Measurements from ENCODE around the gene MPC2.
A peak's percentile ranks its signal among the peaks of the same experiment; 100 is the strongest.

MPC2 gene

GRCh38 chr1:167936930-167937708 lies at the start of gene MPC2:
Gene MPC2 (minus strand): TSS chr1:167937072. CDS start chr1:167935841, 1,231 bp downstream.
- DNase-seq (ENCODE audit: low spot score): peak; percentile 82

- no peak for DNase-seq (ENCODE audit: low spot score)
Observed at GRCh38 chr1:167984886-167985489, 48.1 kb upstream of the MPC2 start.

GRCh38 chr1:167983797-167984420 lies 47.0 kb upstream of the MPC2 start:
- no peak for DNase-seq (ENCODE audit: low spot score)

DNA sequence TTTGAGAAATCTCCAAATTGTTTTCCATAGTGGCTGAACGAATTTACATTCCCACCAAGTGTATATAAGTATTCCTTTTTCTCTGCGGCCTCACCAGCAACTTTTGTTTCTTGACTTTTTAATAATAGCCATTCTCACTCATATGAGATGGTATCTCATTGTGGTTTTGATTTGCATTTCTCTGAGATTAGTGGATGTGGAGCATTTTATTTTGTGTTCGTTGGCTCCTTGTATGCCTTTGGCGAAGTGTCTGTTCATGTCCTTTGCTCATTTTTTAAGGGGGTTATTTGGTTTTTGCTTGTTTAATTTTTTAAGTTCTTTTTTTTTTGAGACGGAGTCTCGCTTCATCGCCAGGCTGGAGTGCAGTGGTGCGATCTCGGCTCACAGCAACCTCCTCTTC lies 45.1 kb upstream of the MPC2 start:
- no peak for DNase-seq (ENCODE audit: low spot score)

DNA sequence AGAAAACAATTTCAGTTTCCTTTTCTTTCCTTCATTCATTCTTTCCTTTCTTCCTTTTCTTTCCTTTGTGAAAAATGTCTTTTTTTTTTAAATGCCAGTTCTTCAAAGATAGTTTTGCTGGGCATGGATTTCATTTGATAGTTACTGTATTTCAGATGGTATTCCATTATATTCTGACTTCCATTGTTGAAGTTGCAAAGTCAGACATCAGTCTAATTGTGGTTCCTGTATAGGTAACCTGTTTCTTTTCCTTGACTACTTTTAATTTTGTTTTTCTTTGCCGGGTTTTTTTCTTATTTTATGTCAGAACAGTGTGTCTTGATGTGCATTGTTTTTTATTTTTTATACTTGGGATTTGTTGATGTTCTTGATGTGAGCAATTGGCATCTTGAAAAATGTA lies 40.4 kb upstream of the MPC2 start:
- DNase-seq (ENCODE audit: low spot score): no peak

DNA sequence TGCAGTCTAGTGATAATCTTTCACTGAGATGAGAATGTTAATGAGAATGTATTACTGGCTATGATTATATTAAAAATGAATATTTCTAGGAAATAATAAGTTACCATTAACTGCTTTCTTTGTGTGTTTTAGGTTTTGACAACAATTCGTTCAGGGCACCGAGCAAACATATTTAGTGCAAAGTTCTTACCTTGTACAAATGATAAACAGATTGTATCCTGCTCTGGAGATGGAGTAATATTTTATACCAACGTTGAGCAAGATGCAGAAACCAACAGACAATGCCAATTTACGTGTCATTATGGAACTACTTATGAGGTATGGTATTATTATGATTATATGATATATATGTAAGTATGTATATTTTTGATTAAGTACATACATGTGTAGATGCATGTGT lies 37.8 kb upstream of the MPC2 start:
- DNase-seq (ENCODE audit: low spot score): no peak

DNA sequence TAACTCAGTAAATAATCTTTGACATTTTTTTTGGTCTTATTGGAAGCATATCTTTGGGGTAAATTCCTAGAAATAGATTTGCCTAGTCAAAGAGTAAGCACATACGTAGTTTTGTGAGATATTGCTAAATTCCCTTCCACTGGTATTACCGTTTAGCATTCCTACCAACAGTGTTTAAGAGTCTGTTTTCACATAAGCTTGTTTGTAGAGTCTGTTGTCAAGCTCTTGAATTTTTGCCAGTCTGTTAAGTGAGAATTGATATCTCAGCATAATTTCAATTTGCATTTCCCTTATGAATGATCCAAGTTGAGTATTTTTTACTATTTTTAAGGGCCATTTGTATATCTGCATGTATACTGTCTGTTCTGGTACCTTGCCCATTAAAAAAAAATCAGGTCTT lies 37.0 kb upstream of the MPC2 start:
- no peak for DNase-seq (ENCODE audit: low spot score)

DNA sequence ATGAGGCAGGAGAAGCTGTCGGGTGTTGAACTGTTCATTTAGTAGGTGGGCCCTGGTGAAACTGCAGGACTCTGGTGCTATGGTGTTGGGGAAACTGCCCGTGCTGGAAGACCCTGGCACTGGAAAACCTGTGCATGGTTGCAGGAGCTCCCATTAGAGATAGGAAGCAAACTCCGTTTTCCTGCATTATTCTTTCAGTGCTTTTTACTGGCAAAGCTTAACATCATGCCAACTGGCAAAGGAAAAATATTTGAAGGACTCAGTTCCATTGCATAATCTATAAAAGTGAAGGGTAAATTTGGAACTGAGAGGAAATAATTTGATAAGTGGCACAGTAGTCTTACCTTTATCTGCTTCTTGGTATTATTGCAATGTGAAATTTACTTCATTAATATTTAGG lies 31.7 kb upstream of the MPC2 start:
- no peak for DNase-seq (ENCODE audit: low spot score)

GRCh38 chr1:167966050-167966449 lies 29.2 kb upstream of the MPC2 start:
- DNase-seq (ENCODE audit: low spot score): no peak

- DNase-seq (ENCODE audit: low spot score): no peak
Observed at GRCh38 chr1:167964646-167965045, 27.8 kb upstream of the MPC2 start.

GRCh38 chr1:167957710-167958109 lies 20.8 kb upstream of the MPC2 start:
- DNase-seq (ENCODE audit: low spot score): no peak

DNA sequence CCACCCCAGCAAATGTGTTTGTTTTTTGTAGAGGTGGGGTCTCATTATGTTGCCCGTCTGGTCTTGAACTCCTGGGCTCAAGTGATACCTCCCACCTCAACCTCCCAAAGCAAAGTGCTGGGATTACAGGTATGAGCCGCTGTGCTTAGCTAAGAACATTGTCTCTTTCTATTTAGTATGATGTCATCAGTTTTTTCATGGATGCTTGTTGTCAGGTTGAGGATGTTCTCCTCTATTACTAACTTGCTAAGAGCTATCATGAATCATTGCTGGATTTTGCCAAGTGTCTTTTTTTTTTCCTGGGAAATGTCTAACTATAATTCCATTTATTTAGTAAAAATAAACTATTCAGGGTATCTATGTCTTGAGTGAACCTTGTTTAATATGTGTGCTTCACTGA lies 19.0 kb upstream of the MPC2 start:
- no peak for DNase-seq (ENCODE audit: low spot score)

DNA sequence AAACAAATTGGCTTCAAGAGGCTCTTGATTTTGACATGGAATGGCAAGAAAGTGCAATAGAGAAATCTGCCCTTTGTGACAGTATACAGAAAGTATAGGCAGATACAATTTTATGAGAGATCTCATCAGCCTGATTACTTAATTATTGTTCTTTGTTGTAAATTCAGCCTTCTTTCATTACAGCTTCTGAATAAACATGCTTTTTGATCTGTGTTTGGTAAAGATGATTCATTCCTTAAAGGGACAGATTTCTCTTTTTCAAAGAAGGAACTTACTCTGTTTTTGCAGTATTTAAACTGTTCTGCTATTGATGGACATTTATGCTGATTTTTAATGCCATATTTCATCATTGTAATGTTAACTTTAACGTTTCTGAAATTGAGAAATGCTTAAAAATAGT lies 13.7 kb upstream of the MPC2 start:
- DNase-seq (ENCODE audit: low spot score): no peak

DNA sequence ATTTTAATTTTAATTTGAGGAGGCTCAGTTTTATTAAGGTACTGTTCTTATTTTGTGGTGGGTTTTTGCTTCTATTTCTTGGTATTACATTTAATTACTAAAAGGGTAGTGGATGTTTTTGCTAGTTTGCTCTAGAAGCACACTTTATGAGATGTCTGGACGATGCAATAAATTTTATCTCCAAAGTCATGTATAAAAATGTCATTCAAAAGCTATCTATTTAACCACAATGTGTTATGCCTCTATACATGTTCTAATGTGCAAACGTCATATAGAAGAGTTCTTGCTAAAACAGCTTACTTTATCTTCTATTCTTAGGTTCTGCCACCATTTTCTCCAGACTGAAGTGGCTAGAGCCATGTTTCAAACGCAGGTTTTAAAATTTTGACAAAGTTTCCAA lies 12.9 kb upstream of the MPC2 start:
- DNase-seq (ENCODE audit: low spot score): no peak

- DNase-seq (ENCODE audit: low spot score): no peak
Observed at GRCh38 chr1:167947733-167948132, 10.9 kb upstream of the MPC2 start.

- no peak for DNase-seq (ENCODE audit: low spot score)
Observed at GRCh38 chr1:167943541-167943940, 6.7 kb upstream of the MPC2 start.

DNA sequence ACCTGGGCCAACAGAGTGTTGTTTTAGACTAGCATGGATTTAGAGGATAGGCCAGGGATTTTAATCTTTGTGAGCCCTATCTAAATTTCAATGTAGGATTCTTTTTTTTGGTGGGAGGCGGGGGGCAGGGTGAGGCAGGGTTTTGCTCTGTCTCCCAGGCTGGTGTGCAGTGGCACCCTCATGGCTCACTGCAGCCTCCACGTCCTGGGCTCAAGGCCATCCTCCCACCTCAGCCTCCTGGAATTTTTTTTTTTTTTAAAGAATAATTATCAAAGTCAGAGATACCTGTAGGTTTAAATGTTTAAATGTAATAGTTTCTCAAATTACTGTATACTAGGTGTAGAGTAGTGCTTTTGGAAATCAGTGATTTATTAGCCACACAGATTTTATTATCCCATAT lies 3.4 kb upstream of the MPC2 start:
- DNase-seq (ENCODE audit: low spot score): no peak

- peak; percentile 49 for DNase-seq (ENCODE audit: low spot score)
Observed at GRCh38 chr1:167938080-167938636, 1.3 kb upstream of the MPC2 start.

DNA sequence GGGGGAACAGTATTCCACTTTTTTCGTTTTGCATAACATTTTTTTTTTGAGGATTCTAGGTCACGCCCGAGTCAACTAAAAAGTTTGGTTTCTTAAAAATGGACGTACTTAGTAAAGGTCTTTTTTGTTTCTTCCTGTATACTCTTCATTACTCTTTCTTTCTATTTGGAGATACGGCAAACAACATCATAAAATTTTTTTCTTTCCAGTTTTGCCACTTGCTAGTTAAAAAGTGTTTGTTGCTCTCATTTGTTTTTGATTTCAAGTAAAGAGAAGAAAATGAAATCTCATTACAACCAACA lies 788 bp upstream of the MPC2 start:
- DNase-seq (ENCODE audit: low spot score): no peak

DNA sequence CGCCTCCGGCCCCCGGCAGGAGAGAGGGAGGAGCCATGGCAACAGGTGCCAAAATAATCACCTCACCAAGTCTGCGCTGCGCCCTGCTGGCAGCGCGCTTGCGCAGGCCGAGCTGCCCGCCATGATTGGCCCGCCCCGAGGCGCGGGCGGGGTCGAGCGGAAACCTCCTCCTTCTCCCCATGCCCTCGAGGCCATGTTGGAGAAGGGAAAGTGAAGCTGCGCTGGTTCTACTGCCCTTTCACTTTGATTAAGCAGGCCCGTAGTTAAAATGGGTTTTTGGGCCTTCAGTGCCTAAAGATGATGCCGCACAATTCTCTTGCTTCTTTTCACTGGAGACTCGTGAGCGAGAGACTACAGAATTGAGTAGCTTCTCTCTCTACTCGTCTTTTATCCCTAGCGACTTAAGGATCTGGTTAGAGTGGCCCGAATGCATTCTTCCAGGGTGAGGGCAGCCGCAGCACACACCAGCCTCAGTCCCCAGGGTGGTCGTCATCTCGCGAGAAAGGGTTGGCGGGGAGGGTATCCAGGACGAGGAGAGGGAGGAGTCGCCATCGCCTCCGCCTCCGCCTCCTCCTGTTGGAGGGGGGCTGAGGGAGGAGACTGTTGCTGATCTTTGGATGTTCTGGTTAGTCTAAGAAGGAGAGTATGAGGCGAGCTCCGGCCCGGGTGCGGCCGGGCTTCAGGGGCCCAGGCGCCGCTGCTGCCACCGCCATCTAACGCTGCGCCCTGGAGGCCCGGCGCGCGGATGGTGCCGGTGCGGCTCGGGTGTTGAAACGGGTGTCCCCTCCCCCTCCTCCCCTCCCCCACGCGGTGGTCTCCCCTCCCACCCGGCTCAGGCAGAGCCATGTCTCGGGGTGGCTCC lies 573 bp downstream of the MPC2 start, which contains the start of gene DCAF6:
Gene DCAF6 (plus strand): TSS at position 616 of the 862 bp plus-strand sequence. CDS start 229 bp downstream, at position 845.
- peak; percentile 100 for DNase-seq (ENCODE audit: low spot score)

- DNase-seq (ENCODE audit: low spot score): peak; percentile 76
Observed at GRCh38 chr1:167935216-167936067, 1.4 kb downstream of the MPC2 start.

Measured in NAMALWA (cell line).